HUES64 (cell line): Measurements from ENCODE around the gene PPP2R3C.
"Not testable (repeated sequence)": the region's sequence is repeated elsewhere in the genome, so short reads cannot be mapped to it uniquely, and the experiment has no call there.

ENCODE experiments used
- H3K27ac ChIP-seq: 2 replicates; pipeline ENCODE4 v1.7.0; 2013; ENCODE audit warnings: low read depth, low read length, inconsistent platforms
- H3K27me3 ChIP-seq: 2 replicates; pipeline ENCODE4 v1.6.1; 2013; ENCODE audit warnings: mild to moderate bottlenecking, low read length; ENCODE audit not compliant: insufficient read depth
- H3K36me3 ChIP-seq: 2 replicates; pipeline ENCODE4 v1.6.1; 2013; ENCODE audit warnings: mild to moderate bottlenecking, low read length; ENCODE audit not compliant: insufficient read depth
- H3K4me1 ChIP-seq: 2 replicates; pipeline ENCODE4 v1.6.1; 2013; ENCODE audit warnings: mild to moderate bottlenecking, low read length, moderate library complexity; ENCODE audit not compliant: insufficient read depth
- H3K4me3 ChIP-seq: 2 replicates; pipeline ENCODE4 v1.5.1; 2013; ENCODE audit warnings: mild to moderate bottlenecking, low read length, moderate library complexity
- H3K9ac ChIP-seq: 2 replicates; pipeline ENCODE4 v1.6.1; 2013; ENCODE audit warnings: mild to moderate bottlenecking, low read depth, low read length
- H3K9me3 ChIP-seq: 2 replicates; pipeline ENCODE4 v1.6.1; 2013; ENCODE audit warnings: low read depth, low read length; ENCODE audit not compliant: insufficient read depth
- WGBS: fragments of 150-250, 120-280 bp; methylation state at CpG from one replicate; pipeline ENCODE4 v1.1.7; 2013; ENCODE audit warnings: missing lambda C conversion rate; 5-methylcytosine and 5-hydroxymethylcytosine counted together

The PPP2R3C gene

DNA sequence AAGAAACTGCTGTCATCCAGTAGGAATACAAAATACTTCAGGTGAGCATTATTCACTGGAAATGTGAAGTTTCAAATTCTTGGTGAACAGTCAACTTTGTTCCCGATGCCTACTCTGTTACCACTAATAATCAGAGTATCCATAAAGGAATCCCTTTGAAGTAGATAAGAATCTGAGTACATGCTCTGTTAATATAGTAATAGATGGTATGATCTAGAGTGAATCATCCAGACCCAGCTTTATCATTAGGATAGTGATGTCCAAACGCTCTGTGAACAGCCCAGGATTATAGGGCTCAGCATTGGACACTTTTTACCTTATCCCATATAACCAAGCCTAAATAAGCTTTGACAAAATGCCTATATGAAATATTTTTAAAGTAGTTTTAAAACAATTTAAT lies 33.3 kb downstream of the PPP2R3C start:
- Histone ChIP-seq H3K4me1 (no peaks in the 10 kb centered on the region), H3K9ac (no peak overlapping the region), H3K4me3 (no peak overlapping the region), H3K9me3 (0 out of 2 replicates have a peak, but pooled peaks cover 7% of the 10 kb centered on the region), H3K27ac (no peak overlapping the region), H3K36me3 (peaks cover 60% of the 10 kb centered on the region), H3K27me3 (no peaks in the 10 kb centered on the region)
- WGBS = 100% methylated on average over 1 of the region's 2 CpGs

DNA sequence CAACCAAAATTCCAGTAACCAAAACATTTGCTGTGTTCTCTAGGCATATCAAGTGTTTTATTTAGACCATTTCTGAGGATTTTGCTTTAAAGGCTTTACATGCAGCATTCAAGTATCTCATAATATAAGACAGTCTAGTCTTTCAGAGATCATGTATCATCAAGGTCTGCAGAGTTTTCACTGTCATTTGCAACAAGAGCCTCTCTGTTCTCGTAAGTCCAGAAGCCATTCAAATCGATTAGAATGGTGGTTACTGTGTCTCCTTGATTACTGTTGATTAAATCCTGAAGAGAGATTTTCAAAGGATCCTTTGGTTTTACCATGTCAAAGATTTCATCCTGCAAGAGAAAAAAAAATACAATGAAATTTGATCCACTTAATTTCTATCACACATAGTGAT lies 36.3 kb downstream of the PPP2R3C start:
- no peak overlapping the region for H3K9ac ChIP-seq
- no peaks in the 10 kb centered on the region for H3K9me3 ChIP-seq

DNA sequence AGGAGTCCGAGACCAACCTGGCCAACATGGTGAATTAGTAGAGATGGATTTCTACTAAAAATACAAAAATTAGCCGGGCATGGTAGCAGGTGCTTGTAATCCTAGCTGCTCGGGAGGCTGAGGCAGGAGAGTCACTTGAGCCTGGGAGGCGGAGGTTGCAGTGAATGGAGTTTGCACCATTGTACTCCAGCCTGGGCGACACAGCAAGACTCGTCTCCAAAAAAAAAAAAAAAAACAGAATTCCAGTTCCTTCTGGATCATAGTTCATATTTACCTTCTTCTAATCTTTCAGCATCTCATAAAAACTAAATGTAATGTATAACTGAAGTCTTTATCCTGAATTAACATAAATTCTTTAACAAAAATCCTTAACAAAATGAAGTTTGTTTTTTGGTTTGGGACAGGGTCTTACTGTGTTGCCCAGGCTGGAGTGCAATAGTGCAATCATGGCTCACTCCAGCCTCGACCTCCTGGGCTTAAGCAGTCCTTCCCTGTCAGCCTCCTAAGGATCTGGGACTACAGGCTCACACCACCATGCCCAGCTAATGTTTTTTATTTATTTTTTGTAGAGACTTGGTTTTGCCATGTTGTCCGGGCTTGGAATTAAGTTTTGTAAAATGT lies 38.1 kb downstream of the PPP2R3C start:
- H3K9ac ChIP-seq = no peak overlapping the region
- H3K27ac ChIP-seq = no peak overlapping the region
- H3K4me1 ChIP-seq = no peaks in the 10 kb centered on the region
- H3K36me3 ChIP-seq = peaks cover 75% of the 10 kb centered on the region
- H3K4me3 ChIP-seq = no peak overlapping the region
- WGBS = 91% methylated on average over 8 of the region's 8 CpGs
- H3K27me3 ChIP-seq = no peaks in the 10 kb centered on the region
- no peaks in the 10 kb centered on the region for H3K9me3 ChIP-seq

More for the DNA sequence above, 36.3 kb downstream of the PPP2R3C start:
- 100% methylated on average over 2 of the region's 2 CpGs for WGBS
- H3K27ac ChIP-seq = no peak overlapping the region
- peaks cover 67% of the 10 kb centered on the region for H3K36me3 ChIP-seq
- H3K4me1 ChIP-seq = no peaks in the 10 kb centered on the region
- no peaks in the 10 kb centered on the region for H3K27me3 ChIP-seq
- no peak overlapping the region for H3K4me3 ChIP-seq

DNA sequence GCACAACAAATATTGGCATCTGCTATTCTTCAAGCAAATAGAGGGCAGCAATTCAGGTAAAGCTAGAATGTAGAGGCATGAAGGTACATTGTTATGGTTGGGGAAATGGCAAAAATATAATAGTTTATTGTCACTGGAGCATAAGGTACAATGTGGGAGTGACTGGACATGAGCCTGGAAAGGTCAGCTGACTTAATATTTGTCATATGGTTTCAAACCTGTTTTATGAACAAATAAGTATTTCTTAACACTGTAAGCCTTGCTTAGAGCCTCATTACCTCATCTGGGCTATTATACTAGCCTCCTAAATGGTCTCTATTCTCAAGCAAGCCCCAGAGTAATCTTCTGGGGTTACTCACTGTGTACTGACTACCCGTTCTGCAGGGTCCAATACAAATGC lies 42.0 kb downstream of the PPP2R3C start:
- Histone ChIP-seq H3K27me3 (no peaks in the 10 kb centered on the region), H3K4me1 (no peaks in the 10 kb centered on the region), H3K4me3 (no peak overlapping the region), H3K9me3 (no peaks in the 10 kb centered on the region), H3K36me3 (peaks cover 62% of the 10 kb centered on the region), H3K9ac (no peak overlapping the region), H3K27ac (no peak overlapping the region)
- 89% methylated on average over 1 of the region's 1 CpG for WGBS

DNA sequence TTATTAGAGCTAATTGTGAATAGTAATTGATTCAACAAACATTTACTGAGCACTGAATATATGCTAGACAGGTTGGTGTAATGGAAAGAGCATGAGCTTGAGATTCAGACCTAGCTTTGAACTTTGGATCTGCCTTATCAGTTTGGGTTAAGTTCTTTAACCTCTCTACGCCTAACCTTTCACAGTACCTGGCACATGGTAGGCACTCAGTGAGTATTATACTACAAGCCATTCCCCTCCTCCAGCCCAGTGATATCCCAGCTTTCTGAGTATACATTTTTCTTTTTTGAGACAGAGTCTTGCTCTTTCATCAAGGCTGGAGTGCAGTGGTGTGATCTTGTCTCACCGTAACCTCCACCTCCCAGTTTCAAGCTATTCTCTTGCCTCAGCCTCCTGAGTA lies 43.7 kb downstream of the PPP2R3C start:
- 98% methylated on average over 2 of the region's 2 CpGs for WGBS
- H3K36me3 ChIP-seq = peaks cover 55% of the 10 kb centered on the region
- no peak overlapping the region for H3K9ac ChIP-seq
- no peak overlapping the region for H3K27ac ChIP-seq
- no peaks in the 10 kb centered on the region for H3K9me3 ChIP-seq
- no peaks in the 10 kb centered on the region for H3K4me1 ChIP-seq
- no peak overlapping the region for H3K4me3 ChIP-seq
- no peaks in the 10 kb centered on the region for H3K27me3 ChIP-seq

DNA sequence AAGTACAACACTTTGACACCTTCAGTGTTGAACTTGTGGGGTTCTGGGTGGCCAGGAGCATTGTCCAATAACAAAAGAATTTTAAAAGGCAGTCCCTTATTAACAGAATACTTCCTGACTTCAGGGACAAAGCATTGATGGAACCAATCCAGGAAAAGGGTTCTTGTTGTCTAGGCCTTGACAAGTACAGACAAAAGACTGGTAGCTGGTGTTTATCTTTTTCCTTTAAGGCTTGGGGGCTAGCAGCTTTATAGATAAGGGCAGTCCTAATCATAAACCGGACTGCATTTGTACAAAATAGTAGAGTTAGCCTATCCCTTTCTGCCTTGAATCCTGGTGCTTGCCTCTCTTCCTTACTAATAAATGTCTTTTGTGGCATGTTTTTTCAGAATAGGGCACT lies 48.3 kb downstream of the PPP2R3C start:
- Histone ChIP-seq H3K4me1 (no peaks in the 10 kb centered on the region), H3K27me3 (no peaks in the 10 kb centered on the region), H3K36me3 (peaks cover 22% of the 10 kb centered on the region), H3K4me3 (no peak overlapping the region), H3K9ac (no peak overlapping the region), H3K27ac (no peak overlapping the region), H3K9me3 (no peaks in the 10 kb centered on the region)
- 83% methylated on average over 1 of the region's 1 CpG for WGBS

DNA sequence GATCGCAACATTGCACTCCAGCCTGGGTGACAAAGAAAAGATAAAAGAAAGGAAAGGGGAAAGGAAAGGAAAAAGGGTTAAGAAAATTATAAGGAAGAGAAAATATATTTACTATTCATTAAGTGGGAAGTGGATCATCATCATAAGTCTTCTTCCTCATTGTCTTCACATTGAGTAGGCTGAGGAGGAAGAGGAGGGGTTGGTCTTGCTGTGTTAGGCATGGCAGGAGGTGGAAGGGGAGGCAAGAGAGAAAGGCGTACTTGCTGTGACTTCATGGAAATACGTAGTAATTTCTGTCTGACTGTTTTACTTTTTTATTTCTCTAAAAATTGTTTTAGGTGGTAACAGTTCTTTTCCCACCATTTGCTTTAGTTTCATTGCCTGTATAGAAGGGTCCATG lies 49.6 kb downstream of the PPP2R3C start:
- Histone ChIP-seq H3K9me3 (no peaks in the 10 kb centered on the region), H3K27ac (no peak overlapping the region), H3K36me3 (peaks cover 22% of the 10 kb centered on the region), H3K27me3 (no peaks in the 10 kb centered on the region), H3K4me1 (no peaks in the 10 kb centered on the region), H3K9ac (no peak overlapping the region), H3K4me3 (no peak overlapping the region)
- WGBS = 94% methylated on average over 3 of the region's 3 CpGs

DNA sequence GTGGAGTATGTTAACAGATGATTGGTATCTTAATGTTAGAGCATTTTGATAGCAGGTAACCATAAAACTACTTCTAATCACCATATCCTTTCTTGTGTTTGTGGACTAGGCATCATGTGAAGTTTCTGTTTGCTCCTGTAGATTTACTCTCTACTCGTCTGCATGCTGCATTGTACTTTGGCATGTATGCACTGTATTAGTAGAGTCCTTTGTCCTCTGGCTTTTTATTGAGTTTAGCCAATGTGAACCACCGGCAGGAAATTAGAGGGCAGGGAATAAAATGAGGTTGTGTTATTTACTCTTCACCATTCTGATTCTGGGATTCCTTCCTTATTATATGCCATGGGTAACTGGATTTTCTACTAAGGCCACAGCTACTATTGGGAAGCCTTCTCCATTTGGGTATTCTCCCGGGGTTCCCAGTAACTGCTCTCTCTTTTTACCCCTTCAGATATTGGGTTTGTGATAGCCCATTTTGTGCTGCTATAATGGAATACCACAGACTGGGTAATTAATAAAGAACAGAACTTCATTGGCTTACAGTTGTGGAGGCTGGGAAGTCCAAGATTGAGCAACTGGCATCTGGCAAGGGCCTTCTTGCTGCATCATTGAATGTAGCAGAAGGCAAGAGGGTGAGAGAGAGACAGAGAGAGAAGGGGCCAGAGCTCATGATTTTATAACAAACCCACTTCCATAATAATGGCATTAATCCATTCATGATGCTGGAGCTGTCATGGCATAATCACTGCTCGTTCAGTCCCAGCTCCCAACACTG lies 53.4 kb downstream of the PPP2R3C start:
- H3K4me3 ChIP-seq = no peak overlapping the region
- no peak overlapping the region for H3K9ac ChIP-seq
- no peaks in the 10 kb centered on the region for H3K27me3 ChIP-seq
- H3K27ac ChIP-seq = no peak overlapping the region
- 95% methylated on average over 4 of the region's 4 CpGs for WGBS
- no peaks in the 10 kb centered on the region for H3K4me1 ChIP-seq
- H3K9me3 ChIP-seq = no peaks in the 10 kb centered on the region
- H3K36me3 ChIP-seq = peaks cover 18% of the 10 kb centered on the region

DNA sequence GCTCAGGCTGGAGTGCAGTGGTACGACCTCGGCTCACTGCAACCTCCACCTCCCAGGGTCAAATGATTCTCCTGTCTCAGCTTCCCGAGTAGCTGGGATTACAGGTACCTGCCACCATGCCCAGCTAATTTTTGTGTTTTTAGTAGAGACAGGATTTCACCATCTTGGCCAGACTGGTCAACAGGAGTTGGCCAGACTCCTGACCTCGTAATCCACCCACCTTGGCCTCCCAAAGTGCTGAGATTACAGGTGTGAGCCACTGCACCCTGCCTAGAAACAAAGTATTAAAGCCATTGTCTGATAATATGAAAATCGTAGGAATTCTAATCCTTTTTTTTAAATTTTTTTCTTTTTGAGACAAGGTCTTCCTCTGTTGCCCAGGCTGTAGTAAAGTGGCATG lies 56.1 kb downstream of the PPP2R3C start:
- not testable (repeated sequence) for H3K9me3 ChIP-seq, H3K27me3 ChIP-seq, H3K9ac ChIP-seq, H3K4me3 ChIP-seq, H3K27ac ChIP-seq
- peaks cover 25% of the 10 kb centered on the region for H3K36me3 ChIP-seq
- peaks cover 12% of the 10 kb centered on the region for H3K4me1 ChIP-seq
- WGBS = 93% methylated on average over 5 of the region's 5 CpGs

DNA sequence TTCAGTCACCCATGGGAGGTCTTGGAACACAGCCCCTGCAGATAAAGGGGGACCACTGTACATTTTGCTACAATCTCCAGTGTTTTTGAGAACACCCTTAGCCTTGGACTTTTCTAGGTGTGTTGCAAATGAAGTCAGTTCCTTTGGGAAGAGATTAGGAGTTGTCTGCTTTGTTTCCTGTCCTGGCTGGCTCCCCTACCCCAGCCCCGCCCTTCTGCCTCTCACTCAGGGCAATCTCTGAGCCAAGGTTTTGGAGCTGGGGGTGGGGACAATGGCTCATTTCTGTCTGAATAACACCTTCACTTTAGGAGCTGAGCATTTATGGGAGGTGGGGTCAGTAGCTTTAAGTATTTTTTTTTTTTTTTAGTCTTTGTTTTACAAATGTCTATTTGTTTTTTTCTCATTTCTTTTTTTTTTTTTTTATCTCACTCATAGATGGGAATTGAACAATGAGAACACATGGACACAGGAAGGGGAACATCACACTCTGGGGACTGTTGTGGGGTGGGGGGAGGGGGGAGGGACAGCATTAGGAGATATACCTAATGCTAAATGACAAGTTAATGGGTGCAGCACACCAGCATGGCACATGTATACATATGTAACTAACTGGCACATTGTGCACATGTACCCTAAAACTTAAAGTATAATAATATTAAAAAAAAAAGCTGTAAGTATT lies 60.5 kb downstream of the PPP2R3C start:
- H3K4me1 ChIP-seq = peaks cover 16% of the 10 kb centered on the region
- not testable (repeated sequence) for H3K4me3 ChIP-seq, H3K9me3 ChIP-seq, H3K9ac ChIP-seq, H3K27me3 ChIP-seq
- peak overlapping the region; percentile 23; the same call in 1 of the 2 replicates for H3K27ac ChIP-seq
- WGBS = 50% methylated on average over 1 of the region's 1 CpG
- H3K36me3 ChIP-seq = peaks cover 22% of the 10 kb centered on the region

DNA sequence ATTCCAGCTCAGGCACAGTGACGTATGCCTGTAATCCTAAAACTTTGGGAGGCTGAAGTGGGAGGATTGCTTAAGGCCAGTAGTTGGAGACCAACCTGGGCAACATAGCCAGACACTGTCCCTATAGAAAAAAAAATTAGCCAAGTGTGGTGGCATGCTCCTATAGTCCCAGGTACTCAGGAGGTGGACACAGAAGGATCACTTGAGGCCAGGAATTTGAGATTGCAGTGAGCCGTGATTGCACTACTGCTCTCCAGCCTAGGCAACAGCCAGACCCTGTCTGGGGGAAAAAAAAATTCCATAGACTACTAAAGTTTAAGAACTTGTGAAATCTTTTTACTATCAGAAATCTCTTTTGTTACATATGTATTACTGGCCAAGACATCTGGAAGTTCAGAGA lies 69.2 kb downstream of the PPP2R3C start:
- WGBS = 91% methylated on average over 2 of the region's 2 CpGs
- Histone ChIP-seq H3K9me3 (no peaks in the 10 kb centered on the region), H3K4me1 (no peaks in the 10 kb centered on the region), H3K27ac (no peak overlapping the region), H3K4me3 (no peak overlapping the region), H3K36me3 (peaks cover 24% of the 10 kb centered on the region), H3K27me3 (no peaks in the 10 kb centered on the region), H3K9ac (no peak overlapping the region)
